ENCODE results near the gene SSBP4. TPM values are rescaled to one million over a fixed set of nuclear protein-coding genes. Genes with fewer than 3 reads are reported as not detected.

Gene SSBP4
- total and polyA plus RNA-seq, 2 of the 8 experiments (the other 6 are each of a cell fraction or from before 2014, with no cell fraction given) = 26.4 to 33.7 TPM

GRCh38 chr19:18418483-18419194 is 559 bp upstream of the SSBP4 start:
- peaks cover 0 to 4% of the 10 kb centered on the region in 2 experiments; a peak in 1 of 4 replicates for H3K79me2 ChIP-seq (ENCODE audit: control insufficient read depth in 1 of 2, insufficient read depth in 2 of 2, low read length in 2 of 2)
- peak overlapping the region; percentile 72 to 88 for H3K4me2 ChIP-seq (ENCODE audit: insufficient read depth in 1 of 2, low read depth in 2 of 2, low read length in 2 of 2)
- H2BK15ac ChIP-seq (ENCODE audit: low read length) = peak overlapping the region; percentile 99
- peak overlapping the region; percentile 99 for H4K91ac ChIP-seq (replicated peaks; ENCODE audit: insufficient read length, low read length)
- CTCF ChIA-PET (ENCODE audit: partially characterized antibody) = interaction anchor here (1.1 to 11.0 kb wide), 18 partner anchors 9 to 521 kb away, joined by 3 to 177 read pairs (median 4); partner anchors contain the start of gene GDF15
- H3K23me2 ChIP-seq (ENCODE audit: low read depth, low read length) = peaks cover 19% of the 10 kb centered on the region; the same call in 1 of the 2 replicates
- H3K9me3 ChIP-seq (ENCODE audit: insufficient read depth in 2 of 2, low read depth in 1 of 2, low read length in 1 of 2) = no peaks in the 10 kb centered on the region
- H3K4ac ChIP-seq (replicated peaks; ENCODE audit: insufficient read length, low read depth, low read length) = peak overlapping the region; percentile 59
- H2AFZ ChIP-seq (ENCODE audit: low read length) = no peak overlapping the region
- H4K5ac ChIP-seq (ENCODE audit: insufficient read length, low read depth, low read length) = no peak overlapping the region
- WGBS, 2 experiments (ENCODE audit: extremely low coverage in 1 of 2, insufficient coverage in 1 of 2, insufficient read length in 1 of 2, insufficient replicate concordance in 2 of 2, low coverage in 1 of 2, low lambda C conversion rate in 2 of 2, missing lambda C conversion rate in 1 of 2) = 31% methylated on average over 39 of the region's 39 CpGs; no CpG with 5 or more reads in 1 of the 2 experiments
- peak overlapping the region; percentile 89; the same call in 1 of the 2 replicates for H2AK5ac ChIP-seq (ENCODE audit: low read depth, low read length)
- TF ChIP-seq SIX5 (IDR thresholded peaks at IDR 0.05; ENCODE audit: low read depth, low read length) = no peak
- TF ChIP-seq KDM4A (IDR thresholded peaks at IDR 0.05; ENCODE audit: low read depth, low read length, severe bottlenecking) = peak; percentile 68
- peak; percentile 62; the same call in 1 of the 2 replicates for TF ChIP-seq SUZ12 (IDR thresholded peaks at IDR 0.05; ENCODE audit: low read length)
- no peak; the same call in 1 of the 2 replicates for TF ChIP-seq KDM1A (IDR thresholded peaks at IDR 0.05; ENCODE audit: borderline replicate concordance, low read length)
- peak; percentile 29; the same call in 1 of the 2 replicates for TF ChIP-seq BACH1 (IDR thresholded peaks at IDR 0.05; ENCODE audit: low read length)
- TF ChIP-seq EZH2 (IDR thresholded peaks at IDR 0.05; ENCODE audit: low read depth, low read length, severe bottlenecking) = peak; percentile 56
- TF ChIP-seq ASH2L (IDR thresholded peaks at IDR 0.05; ENCODE audit: low read length) = no peak
- TF ChIP-seq RNF2 (IDR thresholded peaks at IDR 0.05; ENCODE audit: borderline replicate concordance, low read depth, low read length, missing control alignments, poor library complexity, severe bottlenecking) = no peak
- TF ChIP-seq E2F6 (IDR thresholded peaks at IDR 0.05) = no peak
- no peak for TF ChIP-seq GABPA (IDR thresholded peaks at IDR 0.05; ENCODE audit: borderline replicate concordance, insufficient read depth, low read length)
- H4K20me1 ChIP-seq (replicated peaks in 1 of 2; ENCODE audit: control insufficient read depth in 1 of 2, insufficient read depth in 2 of 2, low read length in 2 of 2) = peaks cover 4 to 7% of the 10 kb centered on the region in 2 experiments
- H3K27me3 ChIP-seq (replicated peaks in 1 of 4; ENCODE audit: control insufficient read depth in 3 of 4, extremely low read depth in 1 of 4, insufficient read depth in 3 of 4, low read length in 3 of 4) = peaks cover 5 to 29% (median 23%) of the 10 kb centered on the region in 4 experiments
- FAIRE-seq = no peak
- no peak overlapping the region for H3K9ac ChIP-seq (replicated peaks in 1 of 4; ENCODE audit: extremely low read depth in 1 of 4, low read depth in 3 of 4, low read length in 3 of 4)
- DNase-seq (ENCODE audit: low read depth in 1 of 2, low spot score in 2 of 2) = no peak
- peak overlapping the region; percentile 45; the same call in 1 of the 2 replicates for H4K8ac ChIP-seq (ENCODE audit: extremely low read depth, insufficient read depth, low read length)
- no peak overlapping the region for H3K56ac ChIP-seq (replicated peaks; ENCODE audit: insufficient read length, low read depth, low read length)
- H3K4me1 ChIP-seq (replicated peaks in 1 of 4; ENCODE audit: control insufficient read depth in 3 of 4, insufficient read depth in 4 of 4, low read length in 3 of 4) = peaks cover 0 to 33% (median 23%) of the 10 kb centered on the region in 4 experiments; a peak in 6 of 7 replicates
- H2BK20ac ChIP-seq (ENCODE audit: low read length) = peak overlapping the region; percentile 66; the same call in 1 of the 2 replicates
- H3K36me3 ChIP-seq (ENCODE audit: control insufficient read depth in 2 of 4, insufficient read depth in 4 of 4, low read length in 3 of 4) = no peaks in the 10 kb centered on the region
- peak overlapping the region; percentile 75; the same call in 1 of the 2 replicates for H2BK5ac ChIP-seq (ENCODE audit: low read depth, low read length)
- peak overlapping the region; percentile 71 for H3K18ac ChIP-seq (ENCODE audit: extremely low read depth, low read length)
- peak overlapping the region; percentile 99; the same call in 1 of the 2 replicates for H2BK12ac ChIP-seq (ENCODE audit: low read depth, low read length)
- POLR2A ChIA-PET (ENCODE audit: partially characterized antibody) = interaction anchor here (0.8 to 6.8 kb wide), 14 partner anchors 10 to 138 kb away, joined by 3 to 72 read pairs (median 4); partner anchors contain the start of genes JUND and PGPEP1
- H2BK120ac ChIP-seq (replicated peaks; ENCODE audit: low read depth, low read length) = peak overlapping the region; percentile 69
- H3K79me1 ChIP-seq (ENCODE audit: low read depth, low read length) = no peaks in the 10 kb centered on the region
- H3K14ac ChIP-seq (ENCODE audit: insufficient read length) = no peak overlapping the region
- no peak overlapping the region for H3K27ac ChIP-seq (ENCODE audit: low read depth, low read length)
- H3K23ac ChIP-seq (ENCODE audit: insufficient read length) = no peak overlapping the region
- peak overlapping the region; percentile 15 to 61 (median 38); a peak in 7 of 8 replicates for H3K4me3 ChIP-seq (ENCODE audit: extremely low read depth in 1 of 4, insufficient read depth in 2 of 4, low read depth in 3 of 4, low read length in 4 of 4)

Data from H1 (cell line).